ENCODE measurements around the gene DDIT4. TPM values are rescaled to one million over a fixed set of nuclear protein-coding genes. Genes with fewer than 3 reads are reported as not detected.

DDIT4 gene
- total RNA-seq, 1 donor from 2014 or later: 36.9 TPM

DNA sequence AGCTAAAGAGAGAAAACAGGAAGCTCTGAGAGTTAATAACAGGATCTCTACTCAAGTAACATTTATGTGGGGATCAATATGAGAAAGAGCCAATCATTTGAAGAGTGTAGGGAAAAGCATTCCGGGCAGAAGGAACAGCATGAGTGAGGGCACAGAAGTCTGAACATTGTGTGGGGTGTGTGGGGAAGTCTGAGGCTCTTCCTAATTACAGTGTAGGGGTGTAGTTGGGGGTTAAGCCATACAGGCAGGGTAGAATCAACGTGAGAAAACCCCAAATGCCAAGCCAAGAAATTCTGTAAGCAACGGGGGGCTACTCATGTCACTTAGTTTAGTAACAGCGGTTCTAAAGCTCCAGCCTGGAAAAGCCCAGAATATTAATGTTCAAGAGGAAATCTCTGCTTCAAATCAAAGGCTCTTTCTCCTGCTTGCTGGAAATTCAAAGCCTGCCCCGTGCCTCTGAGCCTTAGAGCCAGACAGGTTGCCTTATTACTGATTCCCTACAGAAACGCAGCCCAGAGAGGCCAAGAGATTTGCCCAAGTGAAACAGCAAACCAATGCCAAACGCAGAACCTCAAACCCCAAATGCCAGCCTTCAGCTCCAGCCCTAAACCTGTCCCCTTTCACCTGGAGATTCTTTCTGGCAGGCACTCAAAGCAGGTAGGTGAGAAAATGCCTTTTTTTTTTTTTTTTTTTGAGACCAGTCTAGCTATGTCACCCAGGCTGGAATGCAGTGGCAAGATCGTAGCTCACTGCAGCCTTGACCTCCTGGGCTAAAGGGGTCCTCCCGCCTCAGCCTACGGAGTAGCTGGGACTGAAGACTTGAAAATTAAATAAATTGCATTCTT, 44.9 kb downstream of the DDIT4 start:
- Mint-ChIP-seq H3K9me3 (ENCODE audit: low read depth) (no peaks in the 10 kb centered on the region), H3K4me1 (ENCODE audit: low read depth) (peaks cover 12% of the 10 kb centered on the region), H3K27ac (no peak overlapping the region), H3K36me3 (ENCODE audit: insufficient read depth) (no peaks in the 10 kb centered on the region), H3K4me3 (ENCODE audit: low read depth) (no peak overlapping the region), H3K27me3 (peaks cover 10% of the 10 kb centered on the region)
- DNase-seq (ENCODE audit: low spot score, unreplicated experiment): no peak
- TF ChIP-seq CTCF (IDR thresholded peaks at IDR 0.05; ENCODE audit: unreplicated experiment): no peak

DNA sequence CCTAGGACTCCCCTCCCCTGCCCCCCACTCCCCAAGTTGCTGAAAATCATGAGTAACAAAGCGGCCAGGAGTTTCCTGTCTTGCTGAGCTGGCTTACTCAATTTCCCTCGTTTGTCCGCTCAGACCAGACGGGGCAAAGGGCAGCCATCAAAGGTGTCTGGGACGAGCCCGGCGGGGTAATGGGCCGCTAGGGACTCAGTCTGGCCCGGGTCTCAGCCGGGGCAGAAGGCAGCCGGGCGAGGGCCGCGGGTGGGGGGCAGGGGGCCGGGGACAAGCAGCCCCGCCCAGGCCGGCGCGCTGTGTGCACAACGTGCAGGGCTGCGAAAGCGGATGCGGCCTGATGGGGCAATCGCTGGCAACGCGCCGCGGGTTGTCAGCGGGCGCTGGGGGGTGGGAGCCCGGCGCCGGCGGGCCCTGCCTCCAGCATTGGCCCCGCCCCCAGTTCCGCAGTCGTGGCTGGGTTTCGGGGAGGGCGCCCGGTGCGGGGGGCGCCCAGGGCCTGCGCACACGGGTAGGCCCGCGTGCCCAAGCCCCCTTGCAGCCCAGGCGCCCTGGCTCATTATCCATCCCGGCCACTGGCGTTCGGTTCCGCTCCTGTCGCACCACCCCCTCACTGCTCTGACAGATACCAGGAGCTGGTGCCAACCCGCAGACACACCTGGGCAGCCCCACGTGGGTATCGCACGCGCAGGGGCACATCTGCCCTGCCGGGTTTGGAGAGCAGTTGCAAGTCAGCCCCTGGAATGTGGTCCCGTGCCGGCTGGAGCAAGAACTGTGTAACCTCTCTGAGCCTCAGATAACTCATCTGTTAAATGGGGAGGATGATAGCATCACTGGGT, 45.9 kb downstream of the DDIT4 start:
- Mint-ChIP-seq H3K4me3 (ENCODE audit: low read depth) (no peak overlapping the region), H3K9me3 (ENCODE audit: low read depth) (no peaks in the 10 kb centered on the region)
- no peak for TF ChIP-seq CTCF (IDR thresholded peaks at IDR 0.05; ENCODE audit: unreplicated experiment)

DNA sequence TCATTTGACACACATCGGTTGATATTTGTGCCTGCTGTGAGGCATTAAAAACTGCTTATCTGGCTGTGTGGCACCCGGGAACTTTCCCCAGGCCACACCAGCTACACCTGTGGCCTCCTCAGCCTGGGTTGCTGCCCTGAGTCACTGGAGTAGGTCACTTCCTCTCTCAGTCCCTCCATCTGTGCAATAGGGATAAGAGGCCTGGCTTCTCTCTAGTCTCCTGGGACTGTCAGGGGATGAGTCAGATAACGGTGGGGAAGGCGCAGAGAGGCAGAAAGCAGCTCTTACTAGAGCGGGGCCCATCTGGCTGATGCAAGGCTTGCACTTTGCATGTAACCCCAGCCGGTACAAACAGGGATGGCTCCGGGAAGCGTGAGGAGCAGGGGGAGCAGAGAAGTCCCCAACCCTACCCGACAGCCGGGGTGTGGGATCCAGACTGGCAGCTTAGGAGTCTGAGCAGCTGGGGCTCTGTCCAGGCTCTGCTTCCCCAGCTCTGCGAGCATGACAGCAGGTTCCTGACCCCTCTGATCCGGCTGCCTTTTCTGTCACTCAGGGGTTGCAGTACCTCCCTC, 47.0 kb downstream of the DDIT4 start:
- Mint-ChIP-seq H3K9me3 (ENCODE audit: low read depth) (no peaks in the 10 kb centered on the region), H3K36me3 (ENCODE audit: insufficient read depth) (no peaks in the 10 kb centered on the region), H3K27ac (peak overlapping the region; percentile 93), H3K4me3 (ENCODE audit: low read depth) (no peak overlapping the region), H3K27me3 (peaks cover 10% of the 10 kb centered on the region), H3K4me1 (ENCODE audit: low read depth) (peaks cover 18% of the 10 kb centered on the region)
- DNase-seq (ENCODE audit: low spot score, unreplicated experiment): no peak
- no peak for TF ChIP-seq CTCF (IDR thresholded peaks at IDR 0.05; ENCODE audit: unreplicated experiment)

More for the DNA sequence above, 45.9 kb downstream of the DDIT4 start:
- peaks cover 10% of the 10 kb centered on the region for H3K27me3 Mint-ChIP-seq
- H3K4me1 Mint-ChIP-seq (ENCODE audit: low read depth): peaks cover 12% of the 10 kb centered on the region
- no peaks in the 10 kb centered on the region for H3K36me3 Mint-ChIP-seq (ENCODE audit: insufficient read depth)
- peak; percentile 35 for DNase-seq (ENCODE audit: low spot score, unreplicated experiment)
- H3K27ac Mint-ChIP-seq: peak overlapping the region; percentile 29

- TF ChIP-seq CTCF (IDR thresholded peaks at IDR 0.05; ENCODE audit: unreplicated experiment): no peak
- Mint-ChIP-seq H3K36me3 (ENCODE audit: insufficient read depth) (no peaks in the 10 kb centered on the region), H3K4me3 (ENCODE audit: low read depth) (no peak overlapping the region), H3K27me3 (peaks cover 7% of the 10 kb centered on the region), H3K9me3 (ENCODE audit: low read depth) (no peaks in the 10 kb centered on the region), H3K27ac (no peak overlapping the region), H3K4me1 (ENCODE audit: low read depth) (peaks cover 18% of the 10 kb centered on the region)
- DNase-seq (ENCODE audit: low spot score, unreplicated experiment): no peak
Observed at GRCh38 chr10:72321248-72322029, 47.7 kb downstream of the DDIT4 start.

DNA sequence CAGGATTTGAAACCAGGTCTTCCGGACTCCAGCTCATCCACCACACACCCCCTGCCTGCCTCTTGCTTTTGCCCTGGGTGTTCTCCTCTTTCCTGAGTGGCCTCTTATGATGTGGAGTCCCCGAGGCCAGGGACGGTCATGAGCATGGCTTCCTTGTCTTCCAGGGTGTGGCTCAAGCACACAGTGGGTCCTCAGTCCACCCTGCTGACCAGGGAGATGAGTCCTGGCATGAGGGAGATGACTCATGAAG, 48.2 kb downstream of the DDIT4 start:
- no peak for TF ChIP-seq CTCF (IDR thresholded peaks at IDR 0.05; ENCODE audit: unreplicated experiment)
- Mint-ChIP-seq H3K36me3 (ENCODE audit: insufficient read depth) (no peaks in the 10 kb centered on the region), H3K27me3 (peaks cover 7% of the 10 kb centered on the region), H3K9me3 (ENCODE audit: low read depth) (no peaks in the 10 kb centered on the region), H3K4me1 (ENCODE audit: low read depth) (peaks cover 18% of the 10 kb centered on the region), H3K4me3 (ENCODE audit: low read depth) (no peak overlapping the region), H3K27ac (no peak overlapping the region)
- DNase-seq (ENCODE audit: low spot score, unreplicated experiment): no peak

Measured in progenitor cell of endocrine pancreas (in vitro differentiated cells).